Mucosa of descending colon (tissue), 3 donors: ENCODE results near the gene ANKH. TPM values are rescaled to one million over a fixed set of nuclear protein-coding genes. Genes with fewer than 3 reads are reported as not detected.

Experiments used
- ATAC-seq: fragments of 200-7000 bp; cut with Tn5 transposase; one replicate; pipeline ENCODE4 v1.9.1; 2020; ENCODE audit warnings: mild to moderate bottlenecking, moderate library complexity
- DNase-seq, 3 donors: peaks; one replicate each; pipeline ENCODE4 v3.0.0-alpha.2; 2020
- H3K36me3 ChIP-seq: fragments of 200-600 bp; one replicate; pipeline ENCODE4 v1.8.0; 2021; ENCODE audit warnings: low read depth, mild to moderate bottlenecking
- H3K4me1 ChIP-seq: fragments of 200-600 bp; one replicate; pipeline ENCODE4 v1.8.0; 2021; ENCODE audit warnings: low read depth, mild to moderate bottlenecking
- H3K4me3 ChIP-seq: fragments of 200-600 bp; one replicate; pipeline ENCODE4 v1.8.0; 2021; ENCODE audit warnings: mild to moderate bottlenecking
- H3K9me3 ChIP-seq: fragments of 200-600 bp; one replicate; pipeline ENCODE4 v1.8.0; 2021; ENCODE audit warnings: mild to moderate bottlenecking
- CTCF ChIP-seq: fragments of 200-600 bp; IDR thresholded peaks from one replicate; pipeline ENCODE4 v1.8.0; 2022; ENCODE audit warnings: antibody characterized with exemption, mild to moderate bottlenecking
- intact Hi-C, 2 donors: fragments of 100-400 bp; cut with DNase I in 1 of 2; cut with micrococcal nuclease in 1 of 2; formaldehyde crosslinking; loops; one replicate each; pipeline versions ENCODE4 v1.11.0 to v1.11.1; 2022; cut with DNase I, micrococcal nuclease
- total RNA-seq, 3 donors: library from RNA; stranded (reverse); fragmentation: NEBNext Ultra II Directional in 2 of 3; extraction: Animal tissue kit (Norgen Biotek cat#: 25700) in 2 of 3; gene quantifications; one replicate each; pipeline versions ENCODE4 v1.2.1 to v1.2.4, GENCODE V29; 2021 to 2023
- donor health status: DM: no; HTN: no; CAD: no; lungs with moderate emphysema.
- donor health status: DM: no; HTN: no; CAD: no.
- donor health status: DM: no; HTN: yes; CAD: no.

ANKH gene
- total RNA-seq, 3 donors from 2014 or later, result 85.4 to 177 (median 105) TPM

- H3K9me3 ChIP-seq, result no peaks in the 10 kb centered on the region
- intact Hi-C loops, result no loop called here
- TF ChIP-seq CTCF, result no peak
- DNase-seq, result no peak
- no peak overlapping the region for H3K4me3 ChIP-seq
- H3K4me1 ChIP-seq, result peaks cover 35% of the 10 kb centered on the region
- no peaks in the 10 kb centered on the region for H3K36me3 ChIP-seq
- ATAC-seq, result peak; percentile 18
Observed at GRCh38 chr5:14672082-14672481, 199.5 kb downstream of the ANKH start.

DNA sequence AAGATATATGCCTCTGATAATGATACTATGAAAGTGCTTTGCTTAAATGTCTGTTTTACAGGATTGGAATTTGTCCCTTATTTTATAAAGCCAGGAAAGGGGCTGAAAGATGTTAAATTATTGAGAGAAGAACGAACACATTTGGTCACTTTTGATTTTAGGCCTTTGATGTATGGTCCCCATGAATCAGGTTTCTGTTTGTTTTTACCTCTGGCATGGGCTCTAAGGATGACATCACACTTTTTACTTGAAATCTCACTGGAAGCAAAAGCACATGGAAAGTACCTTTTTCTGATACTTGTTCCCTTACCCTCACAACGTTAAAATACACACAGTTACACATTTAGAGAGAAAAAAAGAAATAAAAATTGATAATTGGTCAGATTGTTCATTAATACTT lies 200.2 kb downstream of the ANKH start:
- Histone ChIP-seq H3K9me3 (no peaks in the 10 kb centered on the region), H3K4me3 (no peak overlapping the region), H3K4me1 (peaks cover 33% of the 10 kb centered on the region), H3K36me3 (no peaks in the 10 kb centered on the region)
- intact Hi-C loops, result no loop called here
- no peak for TF ChIP-seq CTCF
- no peak for ATAC-seq
- no peak for DNase-seq

GRCh38 chr5:14669975-14670374 lies 201.6 kb downstream of the ANKH start:
- TF ChIP-seq CTCF, result no peak
- Histone ChIP-seq H3K4me3 (no peak overlapping the region), H3K4me1 (peaks cover 37% of the 10 kb centered on the region), H3K9me3 (no peaks in the 10 kb centered on the region), H3K36me3 (no peaks in the 10 kb centered on the region)
- DNase-seq (no peak), ATAC-seq (peak; percentile 46)
- intact Hi-C loops, result no loop called here

- DNase-seq, result no peak
- ATAC-seq, result no peak
- H3K4me3 ChIP-seq, result no peak overlapping the region
- TF ChIP-seq CTCF, result no peak
- no peaks in the 10 kb centered on the region for H3K36me3 ChIP-seq
- intact Hi-C loops, result no loop called here
- H3K4me1 ChIP-seq, result peaks cover 37% of the 10 kb centered on the region
- no peaks in the 10 kb centered on the region for H3K9me3 ChIP-seq
Observed at GRCh38 chr5:14669415-14669814, 202.2 kb downstream of the ANKH start.

- Histone ChIP-seq H3K4me1 (peaks cover 43% of the 10 kb centered on the region), H3K4me3 (no peak overlapping the region), H3K36me3 (no peaks in the 10 kb centered on the region), H3K9me3 (no peaks in the 10 kb centered on the region)
- intact Hi-C loops, result no loop called here
- ATAC-seq (no peak), DNase-seq (no peak)
- no peak for TF ChIP-seq CTCF
Observed at GRCh38 chr5:14668181-14668591, 203.4 kb downstream of the ANKH start.

GRCh38 chr5:14667770-14668169 lies 203.8 kb downstream of the ANKH start:
- Histone ChIP-seq H3K4me3 (no peak overlapping the region), H3K4me1 (peaks cover 43% of the 10 kb centered on the region), H3K9me3 (no peaks in the 10 kb centered on the region), H3K36me3 (no peaks in the 10 kb centered on the region)
- no peak for DNase-seq
- ATAC-seq, result no peak
- no peak for TF ChIP-seq CTCF
- intact Hi-C loops, result no loop called here
